KOPT-K1 (cell line): ENCODE data around the gene RFLNA.
"Not testable (repeated sequence)": the region's sequence is repeated elsewhere in the genome, so short reads cannot be mapped to it uniquely, and the experiment has no call there.

Source experiments
- H3K27ac ChIP-seq: fragments of 200-600 bp; sonication (generic); 2 replicates; pipeline ENCODE4 v1.5.1; 2016; ENCODE audit warnings: antibody characterized with exemption, mild to moderate bottlenecking, low read depth, low read length; ENCODE audit not compliant: poor library complexity, severe bottlenecking
- H3K36me3 ChIP-seq: fragments of 200-600 bp; sonication (generic); 2 replicates; pipeline ENCODE4 v1.5.1; 2017; ENCODE audit warnings: antibody characterized with exemption, mild to moderate bottlenecking, low read length, moderate library complexity; ENCODE audit not compliant: insufficient read depth
- H3K9me3 ChIP-seq: fragments of 200-600 bp; sonication (generic); 2 replicates; pipeline ENCODE4 v1.5.1; 2017; ENCODE audit warnings: antibody characterized with exemption, low read length, mild to moderate bottlenecking; ENCODE audit not compliant: insufficient read depth, poor library complexity, severe bottlenecking

The RFLNA gene

GRCh38 chr12:124296295-124296915, 1.5 kb downstream of the RFLNA start:
- Histone ChIP-seq H3K9me3 (no peaks in the 10 kb centered on the region), H3K27ac (no peak overlapping the region), H3K36me3 (no peaks in the 10 kb centered on the region)

GRCh38 chr12:124296916-124297351, 2.0 kb downstream of the RFLNA start:
- H3K27ac ChIP-seq: no peak overlapping the region
- H3K36me3 ChIP-seq: no peaks in the 10 kb centered on the region
- H3K9me3 ChIP-seq: no peaks in the 10 kb centered on the region

- no peaks in the 10 kb centered on the region for H3K36me3 ChIP-seq
- no peak overlapping the region for H3K27ac ChIP-seq
- no peaks in the 10 kb centered on the region for H3K9me3 ChIP-seq
Observed at GRCh38 chr12:124297389-124297788, 2.5 kb downstream of the RFLNA start.

GRCh38 chr12:124297856-124298255, 3.0 kb downstream of the RFLNA start:
- no peaks in the 10 kb centered on the region for H3K36me3 ChIP-seq
- no peak overlapping the region for H3K27ac ChIP-seq
- H3K9me3 ChIP-seq: no peaks in the 10 kb centered on the region

- H3K27ac ChIP-seq: no peak overlapping the region
- no peaks in the 10 kb centered on the region for H3K9me3 ChIP-seq
Observed at GRCh38 chr12:124298685-124299410, 4.0 kb downstream of the RFLNA start.

GRCh38 chr12:124299628-124300388, 4.9 kb downstream of the RFLNA start:
- no peak overlapping the region for H3K27ac ChIP-seq
- no peaks in the 10 kb centered on the region for H3K9me3 ChIP-seq
- H3K36me3 ChIP-seq: no peaks in the 10 kb centered on the region

More at GRCh38 chr12:124298685-124299410, 4.0 kb downstream of the RFLNA start:
- H3K36me3 ChIP-seq: no peaks in the 10 kb centered on the region

GRCh38 chr12:124300657-124301056, 5.8 kb downstream of the RFLNA start:
- not testable (repeated sequence) for H3K9me3 ChIP-seq, H3K27ac ChIP-seq, H3K36me3 ChIP-seq

- Histone ChIP-seq H3K27ac (no peak overlapping the region), H3K36me3 (no peaks in the 10 kb centered on the region), H3K9me3 (no peaks in the 10 kb centered on the region)
Observed at GRCh38 chr12:124301084-124301654, 6.3 kb downstream of the RFLNA start.

GRCh38 chr12:124302241-124302806, 7.4 kb downstream of the RFLNA start:
- Histone ChIP-seq H3K27ac (no peak overlapping the region), H3K9me3 (no peaks in the 10 kb centered on the region), H3K36me3 (no peaks in the 10 kb centered on the region)

- Histone ChIP-seq H3K27ac (no peak overlapping the region), H3K36me3 (no peaks in the 10 kb centered on the region), H3K9me3 (no peaks in the 10 kb centered on the region)
Observed at GRCh38 chr12:124302807-124303578, 8.1 kb downstream of the RFLNA start.

GRCh38 chr12:124303579-124304313, 8.9 kb downstream of the RFLNA start:
- Histone ChIP-seq H3K36me3 (no peaks in the 10 kb centered on the region), H3K9me3 (no peaks in the 10 kb centered on the region), H3K27ac (no peak overlapping the region)

- no peak overlapping the region for H3K27ac ChIP-seq
- no peaks in the 10 kb centered on the region for H3K36me3 ChIP-seq
- no peaks in the 10 kb centered on the region for H3K9me3 ChIP-seq
Observed at GRCh38 chr12:124304314-124304790, 9.5 kb downstream of the RFLNA start.

- Histone ChIP-seq H3K36me3 (no peaks in the 10 kb centered on the region), H3K9me3 (no peaks in the 10 kb centered on the region)
Observed at GRCh38 chr12:124305136-124305535, 10.2 kb downstream of the RFLNA start.

More at GRCh38 chr12:124305136-124305535, 10.2 kb downstream of the RFLNA start:
- H3K27ac ChIP-seq: no peak overlapping the region
